OCI-LY1 (cell line): ENCODE measurements around the gene BMP8B.

Source experiments
- H2AFZ ChIP-seq: fragments of 200-600 bp; sonication (generic), shearing (Covaris generic); 2 replicates; pipeline ENCODE4 v1.6.0; 2014; ENCODE audit warnings: antibody characterized with exemption, mild to moderate bottlenecking, low read length
- H3F3A ChIP-seq: fragments of 200-600 bp; sonication (generic), shearing (Covaris generic); 2 replicates; pipeline ENCODE4 v1.6.0; 2014; ENCODE audit warnings: mild to moderate bottlenecking, antibody characterized with exemption, low read length, moderate library complexity; ENCODE audit not compliant: insufficient read depth
- H3K27ac ChIP-seq: fragments of 200-600 bp; sonication (generic); 2 replicates; pipeline ENCODE4 v1.5.1; 2014; ENCODE audit warnings: low read length, mixed run types, mild to moderate bottlenecking, low read depth; ENCODE audit not compliant: poor library complexity, severe bottlenecking
- H3K27me3 ChIP-seq: fragments of 200-600 bp; sonication (generic); 2 replicates; pipeline ENCODE4 v1.6.0; 2014; ENCODE audit warnings: antibody characterized with exemption, mild to moderate bottlenecking, low read length, moderate library complexity; ENCODE audit not compliant: insufficient read depth
- H3K36me3 ChIP-seq: fragments of 200-600 bp; sonication (generic); 2 replicates; pipeline ENCODE4 v1.6.1; 2014; ENCODE audit warnings: mild to moderate bottlenecking, antibody characterized with exemption, low read length, moderate library complexity, mixed read lengths; ENCODE audit not compliant: insufficient read depth
- H3K4me1 ChIP-seq: fragments of 200-600 bp; sonication (generic); 2 replicates; pipeline ENCODE4 v1.5.1; 2014; ENCODE audit warnings: mild to moderate bottlenecking, low read length, moderate library complexity; ENCODE audit not compliant: insufficient read depth, severe bottlenecking
- H3K4me2 ChIP-seq: fragments of 200-600 bp; sonication (generic), shearing (Covaris generic); 2 replicates; pipeline ENCODE4 v1.6.1; 2014; ENCODE audit warnings: low read length
- H3K4me3 ChIP-seq: fragments of 200-600 bp; sonication (generic); 2 replicates; pipeline ENCODE4 v1.5.1; 2014; ENCODE audit warnings: low read length, low read depth, mild to moderate bottlenecking, mixed read lengths; ENCODE audit not compliant: poor library complexity, severe bottlenecking
- H3K79me2 ChIP-seq: fragments of 200-600 bp; shearing (Covaris generic); 2 replicates; pipeline ENCODE4 v1.6.1; 2016; ENCODE audit warnings: mixed run types, low read length, mixed read lengths; ENCODE audit not compliant: insufficient read depth
- H3K9ac ChIP-seq: fragments of 200-600 bp; sonication (generic), shearing (Covaris generic); 2 replicates; pipeline ENCODE4 v1.6.1; 2014; ENCODE audit warnings: mild to moderate bottlenecking, low read length, mixed read lengths
- H3K9me2 ChIP-seq: fragments of 200-600 bp; sonication (generic), shearing (Covaris generic); 2 replicates; pipeline ENCODE4 v1.6.1; 2014; ENCODE audit warnings: low read depth, mild to moderate bottlenecking, low read length, mixed read lengths
- H3K9me3 ChIP-seq: fragments of 200-600 bp; shearing (Covaris generic); 2 replicates; pipeline ENCODE4 v1.6.1; 2014; ENCODE audit warnings: low read length, mixed read lengths
- H4K20me1 ChIP-seq: fragments of 200-600 bp; sonication (generic), shearing (Covaris generic); 2 replicates; pipeline ENCODE4 v1.6.0; 2016; ENCODE audit warnings: mild to moderate bottlenecking, low read length; ENCODE audit not compliant: insufficient read depth
- EZH2 ChIP-seq: fragments of 200-600 bp; sonication (generic), shearing (Covaris generic); IDR thresholded peaks from 2 replicates; pipeline ENCODE4 v1.8.0; 2017; ENCODE audit warnings: borderline replicate concordance, mixed run types, mild to moderate bottlenecking, antibody characterized with exemption, low read length, moderate library complexity, mixed read lengths
- TF ChIP-seq, protein P1 (sequence below): fragments of 200-600 bp; sonication (generic), shearing (Covaris generic); IDR thresholded peaks from 2 replicates; pipeline ENCODE4 v1.5.1; 2017; ENCODE audit warnings: mild to moderate bottlenecking, antibody characterized with exemption, low read length, moderate library complexity, mixed read lengths

The BMP8B gene

DNA sequence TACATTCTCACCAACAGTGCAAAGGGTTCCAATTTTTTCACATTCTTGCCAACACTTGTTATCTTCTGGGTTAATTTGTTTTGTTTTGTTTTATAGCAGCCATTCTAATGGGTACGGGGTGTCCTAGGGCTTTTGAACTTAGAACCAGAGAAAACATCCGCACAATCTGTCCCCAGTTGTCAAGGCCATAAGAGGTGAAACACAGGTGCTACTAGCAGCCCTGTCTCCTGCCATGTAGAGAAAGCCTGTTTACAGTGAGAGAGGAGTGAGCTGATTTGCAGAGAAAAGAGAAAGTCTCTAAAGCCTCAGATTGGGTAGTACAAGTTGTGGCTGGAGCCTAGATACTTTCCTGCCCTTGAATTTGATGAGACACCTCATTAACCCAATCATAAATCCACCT is 46.4 kb upstream of the BMP8B start:
- no peak overlapping the region for H3K4me3 ChIP-seq
- no peaks in the 10 kb centered on the region for H3K9me3 ChIP-seq
- no peak for TF ChIP-seq EZH2
- TF ChIP-seq, protein P1, sequence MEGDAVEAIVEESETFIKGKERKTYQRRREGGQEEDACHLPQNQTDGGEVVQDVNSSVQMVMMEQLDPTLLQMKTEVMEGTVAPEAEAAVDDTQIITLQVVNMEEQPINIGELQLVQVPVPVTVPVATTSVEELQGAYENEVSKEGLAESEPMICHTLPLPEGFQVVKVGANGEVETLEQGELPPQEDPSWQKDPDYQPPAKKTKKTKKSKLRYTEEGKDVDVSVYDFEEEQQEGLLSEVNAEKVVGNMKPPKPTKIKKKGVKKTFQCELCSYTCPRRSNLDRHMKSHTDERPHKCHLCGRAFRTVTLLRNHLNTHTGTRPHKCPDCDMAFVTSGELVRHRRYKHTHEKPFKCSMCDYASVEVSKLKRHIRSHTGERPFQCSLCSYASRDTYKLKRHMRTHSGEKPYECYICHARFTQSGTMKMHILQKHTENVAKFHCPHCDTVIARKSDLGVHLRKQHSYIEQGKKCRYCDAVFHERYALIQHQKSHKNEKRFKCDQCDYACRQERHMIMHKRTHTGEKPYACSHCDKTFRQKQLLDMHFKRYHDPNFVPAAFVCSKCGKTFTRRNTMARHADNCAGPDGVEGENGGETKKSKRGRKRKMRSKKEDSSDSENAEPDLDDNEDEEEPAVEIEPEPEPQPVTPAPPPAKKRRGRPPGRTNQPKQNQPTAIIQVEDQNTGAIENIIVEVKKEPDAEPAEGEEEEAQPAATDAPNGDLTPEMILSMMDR: no peak
- H3K9ac ChIP-seq: no peak overlapping the region
- no peak overlapping the region for H2AFZ ChIP-seq
- no peaks in the 10 kb centered on the region for H3K9me2 ChIP-seq
- H3K4me1 ChIP-seq: no peaks in the 10 kb centered on the region
- H3K27ac ChIP-seq: no peak overlapping the region
- H3K4me2 ChIP-seq: no peak overlapping the region
- H3K27me3 ChIP-seq: no peaks in the 10 kb centered on the region
- no peaks in the 10 kb centered on the region for H3F3A ChIP-seq
- H3K79me2 ChIP-seq: no peaks in the 10 kb centered on the region
- H3K36me3 ChIP-seq: peaks cover 29% of the 10 kb centered on the region
- no peaks in the 10 kb centered on the region for H4K20me1 ChIP-seq

DNA sequence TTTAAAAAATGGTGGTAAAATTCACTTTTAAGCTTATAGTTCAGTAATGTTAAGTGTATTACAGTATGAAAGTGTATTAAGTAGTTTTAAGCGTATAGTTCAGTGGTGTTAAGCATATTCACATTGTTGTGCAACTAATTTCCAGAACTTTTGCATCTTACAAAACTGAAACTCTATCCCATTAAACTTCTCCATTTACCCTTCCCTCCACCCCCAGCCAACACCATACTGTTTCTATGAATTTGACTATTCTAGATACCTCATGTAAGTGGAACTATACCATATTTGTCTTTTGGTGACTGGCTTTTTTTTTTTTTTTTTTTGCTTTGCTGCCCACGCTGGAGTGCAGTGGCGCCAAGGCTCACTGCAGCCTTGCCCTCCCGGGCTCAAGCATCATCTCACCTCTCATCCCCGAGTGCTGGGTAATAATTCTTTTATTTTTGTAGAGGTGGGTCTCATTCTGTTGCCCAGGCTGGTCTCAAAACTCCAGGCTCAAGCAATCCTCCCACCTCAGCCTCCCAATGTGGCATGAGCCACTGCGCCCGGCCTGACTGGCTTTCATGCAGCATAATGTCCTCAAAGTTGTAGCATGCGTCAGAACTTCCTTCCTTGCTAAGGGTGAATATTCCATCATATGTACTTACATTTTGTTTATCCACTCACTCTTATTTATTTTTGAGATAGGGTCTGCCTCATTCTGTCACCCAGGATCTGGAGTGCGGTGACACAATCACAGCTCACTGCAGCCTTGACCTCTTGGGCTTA is 45.1 kb upstream of the BMP8B start:
- Histone ChIP-seq H3K27ac (no peak overlapping the region), H3K4me1 (no peaks in the 10 kb centered on the region)

DNA sequence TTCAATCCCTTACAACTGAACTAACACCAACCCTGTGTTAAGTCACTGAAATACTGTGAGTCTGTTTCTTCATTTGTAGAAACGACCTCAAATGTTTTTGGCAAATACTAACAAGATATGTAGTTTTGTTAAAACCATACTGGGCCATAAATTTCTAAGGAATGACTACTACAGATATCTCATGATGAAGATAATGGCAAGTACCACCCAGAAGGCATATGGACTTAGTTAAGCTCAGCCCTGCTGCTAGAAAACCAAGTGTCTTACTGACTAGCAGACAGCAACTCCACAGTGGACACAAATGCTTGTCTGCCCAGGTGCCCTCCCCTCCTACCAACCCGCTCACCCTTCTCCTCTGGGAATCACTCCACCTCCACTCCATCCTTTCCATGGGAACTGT is 44.5 kb upstream of the BMP8B start:
- no peak overlapping the region for H2AFZ ChIP-seq
- H3K36me3 ChIP-seq: peaks cover 9% of the 10 kb centered on the region; the same call in 1 of the 2 replicates
- no peaks in the 10 kb centered on the region for H3K4me1 ChIP-seq
- no peaks in the 10 kb centered on the region for H3K9me2 ChIP-seq
- H3K9me3 ChIP-seq: no peaks in the 10 kb centered on the region
- H3K27me3 ChIP-seq: no peaks in the 10 kb centered on the region
- H3F3A ChIP-seq: no peaks in the 10 kb centered on the region
- TF ChIP-seq, protein P1: no peak
- no peak for TF ChIP-seq EZH2
- H4K20me1 ChIP-seq: no peaks in the 10 kb centered on the region
- no peaks in the 10 kb centered on the region for H3K79me2 ChIP-seq
- H3K27ac ChIP-seq: no peak overlapping the region
- H3K9ac ChIP-seq: no peak overlapping the region
- no peak overlapping the region for H3K4me3 ChIP-seq
- H3K4me2 ChIP-seq: no peak overlapping the region

More for the DNA sequence above, 45.1 kb upstream of the BMP8B start:
- Histone ChIP-seq H3K9me3 (no peaks in the 10 kb centered on the region), H3K27me3 (no peaks in the 10 kb centered on the region), H3K79me2 (no peaks in the 10 kb centered on the region), H4K20me1 (no peaks in the 10 kb centered on the region), H3K4me2 (no peak overlapping the region), H2AFZ (no peak overlapping the region), H3F3A (no peaks in the 10 kb centered on the region), H3K36me3 (peaks cover 16% of the 10 kb centered on the region; the same call in 1 of the 2 replicates), H3K9ac (no peak overlapping the region), H3K4me3 (no peak overlapping the region), H3K9me2 (no peaks in the 10 kb centered on the region)
- TF ChIP-seq, protein P1: no peak
- TF ChIP-seq EZH2: no peak
